HG03108 (cell line): ENCODE results near the gene OGG1.

Experiments used
- ATAC-seq: cut with Tn5 transposase; IDR thresholded peaks from one replicate; pipeline ENCODE4 v1.9.1; 2021; ENCODE audit warnings: moderate library complexity; ENCODE audit not compliant: unreplicated experiment

The OGG1 gene

GRCh38 chr3:9781978-9782603 lies 32.3 kb downstream of the OGG1 start:
- no peak for ATAC-seq

GRCh38 chr3:9782770-9783169 lies 33.0 kb downstream of the OGG1 start:
- ATAC-seq: no peak

GRCh38 chr3:9783954-9784353 lies 34.2 kb downstream of the OGG1 start:
- ATAC-seq: no peak

GRCh38 chr3:9784965-9785364 lies 35.2 kb downstream of the OGG1 start:
- ATAC-seq: no peak

- ATAC-seq: no peak
Measured at GRCh38 chr3:9785602-9786001, 35.9 kb downstream of the OGG1 start.

GRCh38 chr3:9786209-9786739 lies 36.5 kb downstream of the OGG1 start:
- no peak for ATAC-seq

GRCh38 chr3:9786825-9787669 lies 37.3 kb downstream of the OGG1 start:
- no peak for ATAC-seq

GRCh38 chr3:9787714-9788113 lies 38.0 kb downstream of the OGG1 start:
- no peak for ATAC-seq

- no peak for ATAC-seq
Measured at GRCh38 chr3:9791127-9791526, 41.4 kb downstream of the OGG1 start.

- ATAC-seq: no peak
Measured at GRCh38 chr3:9791790-9792404, 42.1 kb downstream of the OGG1 start.

- peak; percentile 79 for ATAC-seq
Measured at GRCh38 chr3:9792405-9793160, 42.8 kb downstream of the OGG1 start, which contains the start of the genes ARPC4 and TADA3. Gene ARPC4 (plus strand): TSS chr3:9793082. CDS start chr3:9793122, 40 bp downstream. Gene TADA3 (minus strand): TSS chr3:9792473. CDS start chr3:9791466, 1,007 bp downstream.

- no peak for ATAC-seq
Measured at GRCh38 chr3:9793161-9793781, 43.5 kb downstream of the OGG1 start.

GRCh38 chr3:9794400-9794799 lies 44.6 kb downstream of the OGG1 start:
- ATAC-seq: no peak

GRCh38 chr3:9795207-9795606 lies 45.5 kb downstream of the OGG1 start:
- no peak for ATAC-seq

GRCh38 chr3:9797196-9797945 lies 47.6 kb downstream of the OGG1 start:
- no peak for ATAC-seq

GRCh38 chr3:9800529-9800928 lies 50.8 kb downstream of the OGG1 start:
- no peak for ATAC-seq

- ATAC-seq: no peak
Measured at GRCh38 chr3:9803494-9803893, 53.7 kb downstream of the OGG1 start.

GRCh38 chr3:9804996-9805395 lies 55.2 kb downstream of the OGG1 start:
- no peak for ATAC-seq

GRCh38 chr3:9806137-9806536 lies 56.4 kb downstream of the OGG1 start:
- ATAC-seq: no peak
